CD4-positive, CD25-positive, alpha-beta regulatory T cell (primary cell): ENCODE data around the gene LCN15. TPM values are rescaled to one million over a fixed set of nuclear protein-coding genes. Genes with fewer than 3 reads are reported as not detected.
"Not testable (repeated sequence)": the region's sequence is repeated elsewhere in the genome, so short reads cannot be mapped to it uniquely, and the experiment has no call there.

Experiments used
- ATAC-seq, 2 donors: fragments of 150-1000 bp; cut with Tn5 transposase; one replicate each; pipeline ENCODE4 v1.10.0; 2021; ENCODE audit warnings: low read depth in 2 of 2, moderate number of reproducible peaks in 2 of 2, moderate library complexity in 1 of 2
- DNase-seq, 3 donors: peaks; one replicate each; pipeline versions ENCODE4 v3.0.0 to v3.0.0-alpha.2; 2012 to 2022; ENCODE audit warnings: mixed read lengths in 1 of 3
- H3K27ac ChIP-seq: one replicate; pipeline ENCODE4 v1.7.0; 2013; ENCODE audit warnings: mild to moderate bottlenecking, low read length; ENCODE audit not compliant: insufficient read depth, poor library complexity, severe bottlenecking
- H3K27me3 ChIP-seq: one replicate; pipeline ENCODE4 v1.7.0; 2013; ENCODE audit warnings: low read length; ENCODE audit not compliant: control insufficient read depth, insufficient read depth
- H3K36me3 ChIP-seq: one replicate; pipeline ENCODE4 v1.7.0; 2013; ENCODE audit warnings: mild to moderate bottlenecking, low read length, moderate library complexity; ENCODE audit not compliant: control insufficient read depth, insufficient read depth
- H3K4me1 ChIP-seq: 2 replicates; pipeline ENCODE4 v1.7.0; 2013; ENCODE audit warnings: mild to moderate bottlenecking, low read length; ENCODE audit not compliant: insufficient read depth, control insufficient read depth, poor library complexity, severe bottlenecking
- H3K4me3 ChIP-seq: one replicate; pipeline ENCODE4 v1.7.0; 2013; ENCODE audit warnings: low read depth, mild to moderate bottlenecking, low read length, moderate library complexity
- H3K9me3 ChIP-seq, 2 experiments: 1 replicate in 1 of 2; 2 replicates in 1 of 2; pipeline ENCODE4 v1.7.0; 2013; ENCODE audit warnings: low read length in 2 of 2, mild to moderate bottlenecking in 1 of 2, moderate library complexity in 1 of 2; ENCODE audit not compliant: control insufficient read depth in 2 of 2
- H3K27ac Mint-ChIP-seq, 3 donors: one replicate each; pipeline ENCODE4 v1.8.0; 2020 to 2022; ENCODE audit warnings: mild to moderate bottlenecking in 3 of 3, mixed read lengths in 3 of 3, moderate library complexity in 2 of 3
- H3K27me3 Mint-ChIP-seq: one replicate; pipeline ENCODE4 v1.8.0; 2022; ENCODE audit warnings: mild to moderate bottlenecking, mixed read lengths
- H3K36me3 Mint-ChIP-seq: one replicate; pipeline ENCODE4 v1.8.0; 2020; ENCODE audit warnings: mixed read lengths
- H3K4me1 Mint-ChIP-seq, 4 donors: one replicate each; pipeline ENCODE4 v1.8.0; 2020 to 2022; ENCODE audit warnings: mixed read lengths in 4 of 4, mild to moderate bottlenecking in 1 of 4
- H3K4me3 Mint-ChIP-seq, 4 donors: one replicate each; pipeline ENCODE4 v1.8.0; 2020 to 2022; ENCODE audit warnings: mild to moderate bottlenecking in 4 of 4, mixed read lengths in 4 of 4, moderate library complexity in 3 of 4
- H3K9me3 Mint-ChIP-seq, 7 donors: one replicate each; pipeline ENCODE4 v1.8.0; 2020 to 2022; ENCODE audit warnings: mixed read lengths in 7 of 7, mild to moderate bottlenecking in 3 of 7, moderate library complexity in 2 of 7
- polyA plus RNA-seq, 4 donors: library from polyadenylated mRNA; unstranded; fragments of 300-500 nt; fragmentation: Illumina TruSeq; gene quantifications; one replicate each; pipeline ENCODE4 v1.2.3, GENCODE V29; 2021
- total RNA-seq: library from RNA; stranded (reverse); gene quantifications from one replicate; pipeline ENCODE4 v1.2.3, GENCODE V29; 2022

The LCN15 gene
- total and polyA plus RNA-seq, 5 donors from 2014 or later: not detected

DNA sequence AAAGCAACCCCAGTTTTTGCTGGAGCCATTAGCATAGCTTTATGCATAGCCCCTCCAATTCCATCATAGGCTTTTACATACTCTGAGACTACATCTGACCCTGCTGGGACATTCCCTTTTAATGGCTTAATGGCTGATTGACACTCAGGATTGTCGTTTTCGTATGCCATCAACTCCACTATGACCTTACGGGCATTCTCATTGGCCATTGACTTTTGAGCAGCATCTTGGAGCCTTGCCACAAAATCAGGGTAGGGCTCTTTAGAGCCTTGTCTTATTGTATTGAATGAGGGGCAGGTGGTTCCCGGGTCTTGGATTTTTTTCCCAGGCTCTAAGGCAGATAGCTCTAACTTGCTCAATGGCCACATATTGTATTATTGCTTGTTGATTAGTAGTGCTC is 22.7 kb upstream of the LCN15 start:
- H3K27ac ChIP-seq, ATAC-seq, H3K27me3 ChIP-seq, H3K9me3 ChIP-seq, DNase-seq, H3K9me3 Mint-ChIP-seq, H3K4me3 ChIP-seq, H3K36me3 Mint-ChIP-seq, H3K36me3 ChIP-seq, H3K4me3 Mint-ChIP-seq, H3K27ac Mint-ChIP-seq: not testable (repeated sequence)
- peaks cover 5 to 22% (median 10%) of the 10 kb centered on the region in 4 donors for H3K4me1 Mint-ChIP-seq
- peaks cover 20% of the 10 kb centered on the region for H3K4me1 ChIP-seq
- peaks cover 18% of the 10 kb centered on the region for H3K27me3 Mint-ChIP-seq

DNA sequence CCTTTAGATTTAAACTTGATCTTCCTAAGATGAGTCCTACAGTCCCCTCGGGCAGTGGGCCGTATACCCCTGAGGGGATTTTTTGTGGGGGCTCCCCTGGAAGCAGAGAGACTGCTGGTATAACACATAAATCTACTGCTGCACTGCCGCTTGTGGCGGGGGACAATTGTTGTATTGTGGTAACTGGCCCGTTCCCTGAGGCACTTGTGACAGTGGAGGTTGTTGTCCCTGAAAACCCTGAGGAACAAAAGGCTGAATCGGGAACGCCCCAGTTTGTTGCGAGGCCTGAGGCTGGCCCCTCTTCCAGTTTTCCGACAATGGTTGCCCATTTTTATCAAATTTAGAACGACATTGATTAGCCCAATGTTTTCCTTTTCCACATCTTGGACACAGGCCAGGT is 22.1 kb upstream of the LCN15 start:
- Histone ChIP-seq H3K36me3 (no peaks in the 10 kb centered on the region), H3K9me3 (no peaks in the 10 kb centered on the region), H3K27ac (no peak overlapping the region), H3K27me3 (no peaks in the 10 kb centered on the region), H3K4me3 (no peak overlapping the region), H3K4me1 (peaks cover 14% of the 10 kb centered on the region)
- no peaks in the 10 kb centered on the region for H3K36me3 Mint-ChIP-seq
- no peak for DNase-seq
- H3K9me3 Mint-ChIP-seq: no peaks in the 10 kb centered on the region
- no peak overlapping the region for H3K4me3 Mint-ChIP-seq
- H3K27me3 Mint-ChIP-seq: peaks cover 19% of the 10 kb centered on the region
- H3K4me1 Mint-ChIP-seq: peaks cover 5 to 19% (median 10%) of the 10 kb centered on the region in 4 donors
- ATAC-seq: no peak
- H3K27ac Mint-ChIP-seq: no peak overlapping the region

DNA sequence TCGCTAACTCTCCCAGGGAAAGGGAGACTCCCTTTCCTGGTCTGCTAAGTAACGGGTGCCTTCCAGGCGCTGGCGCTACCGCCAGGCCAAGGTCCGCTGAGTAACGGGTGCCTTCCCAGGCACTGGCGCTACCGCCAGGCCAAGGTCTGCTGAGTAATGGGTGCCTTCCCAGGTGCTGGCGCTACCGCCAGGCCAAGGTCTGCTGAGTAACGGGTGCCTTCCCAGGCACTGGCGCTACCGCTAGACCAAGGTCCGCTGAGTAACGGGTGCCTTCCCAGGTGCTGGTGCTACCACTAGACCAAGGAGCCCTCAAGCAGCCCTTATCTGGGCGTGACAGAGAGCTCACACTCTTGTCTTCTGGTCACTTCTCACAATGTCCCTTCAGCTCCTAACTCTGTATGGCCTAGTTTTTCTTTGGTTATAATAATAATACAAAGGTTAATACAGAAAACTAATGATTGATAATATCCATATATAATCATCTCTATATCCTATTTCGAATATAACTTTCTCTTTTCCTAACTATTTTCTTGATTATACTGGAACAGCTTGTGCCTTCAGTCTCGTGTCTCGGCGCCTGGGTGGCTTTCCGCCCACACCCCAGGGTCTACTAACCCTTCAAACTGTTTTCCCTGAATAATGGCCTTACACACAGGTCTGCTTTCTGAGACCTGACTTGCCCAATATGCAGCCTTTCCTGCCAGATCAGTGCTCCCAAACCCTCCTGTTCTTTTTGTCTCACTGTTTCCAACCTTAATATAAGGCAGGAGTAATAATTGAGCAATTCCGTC is 21.4 kb upstream of the LCN15 start:
- H3K4me3 Mint-ChIP-seq, H3K36me3 ChIP-seq, DNase-seq, H3K9me3 Mint-ChIP-seq, H3K27me3 ChIP-seq, H3K36me3 Mint-ChIP-seq, H3K9me3 ChIP-seq, H3K4me3 ChIP-seq, H3K27ac ChIP-seq, ATAC-seq, H3K27ac Mint-ChIP-seq: not testable (repeated sequence)
- H3K4me1 ChIP-seq: peaks cover 12% of the 10 kb centered on the region
- Mint-ChIP-seq H3K27me3 (peaks cover 19% of the 10 kb centered on the region), H3K4me1 (peaks cover 5 to 14% (median 7%) of the 10 kb centered on the region in 4 donors)

DNA sequence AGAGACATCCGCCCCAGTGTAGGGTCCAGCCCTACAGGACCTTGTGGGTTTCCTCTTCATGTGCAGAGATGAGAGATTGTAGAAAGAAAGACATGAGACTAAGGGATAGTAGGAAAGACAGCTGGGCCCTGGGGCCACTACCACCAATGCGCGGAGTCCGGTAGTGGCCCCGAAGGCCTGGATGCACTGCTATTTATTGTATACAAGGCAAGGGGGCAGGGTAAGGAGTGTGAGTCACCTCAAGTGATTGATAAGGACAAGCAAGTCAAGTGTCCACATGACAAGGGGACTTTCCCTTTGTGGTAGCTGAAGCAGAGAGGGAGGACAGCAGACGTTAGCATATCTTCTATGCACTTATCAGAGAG is 20.7 kb upstream of the LCN15 start:
- ATAC-seq (peak in 1 of 2 donors; percentile 73), DNase-seq (peak in 2 of 3 donors; percentile 35 to 40)
- Histone ChIP-seq H3K27ac (no peak overlapping the region), H3K4me3 (no peak overlapping the region), H3K27me3 (no peaks in the 10 kb centered on the region), H3K4me1 (peaks cover 6% of the 10 kb centered on the region), H3K9me3 (no peaks in the 10 kb centered on the region), H3K36me3 (no peaks in the 10 kb centered on the region)
- Mint-ChIP-seq H3K4me3 (no peak overlapping the region), H3K4me1 (peaks cover 0 to 9% (median 6%) of the 10 kb centered on the region in 4 donors), H3K27ac (no peak overlapping the region), H3K36me3 (no peaks in the 10 kb centered on the region), H3K27me3 (peaks cover 19% of the 10 kb centered on the region), H3K9me3 (no peaks in the 10 kb centered on the region)

DNA sequence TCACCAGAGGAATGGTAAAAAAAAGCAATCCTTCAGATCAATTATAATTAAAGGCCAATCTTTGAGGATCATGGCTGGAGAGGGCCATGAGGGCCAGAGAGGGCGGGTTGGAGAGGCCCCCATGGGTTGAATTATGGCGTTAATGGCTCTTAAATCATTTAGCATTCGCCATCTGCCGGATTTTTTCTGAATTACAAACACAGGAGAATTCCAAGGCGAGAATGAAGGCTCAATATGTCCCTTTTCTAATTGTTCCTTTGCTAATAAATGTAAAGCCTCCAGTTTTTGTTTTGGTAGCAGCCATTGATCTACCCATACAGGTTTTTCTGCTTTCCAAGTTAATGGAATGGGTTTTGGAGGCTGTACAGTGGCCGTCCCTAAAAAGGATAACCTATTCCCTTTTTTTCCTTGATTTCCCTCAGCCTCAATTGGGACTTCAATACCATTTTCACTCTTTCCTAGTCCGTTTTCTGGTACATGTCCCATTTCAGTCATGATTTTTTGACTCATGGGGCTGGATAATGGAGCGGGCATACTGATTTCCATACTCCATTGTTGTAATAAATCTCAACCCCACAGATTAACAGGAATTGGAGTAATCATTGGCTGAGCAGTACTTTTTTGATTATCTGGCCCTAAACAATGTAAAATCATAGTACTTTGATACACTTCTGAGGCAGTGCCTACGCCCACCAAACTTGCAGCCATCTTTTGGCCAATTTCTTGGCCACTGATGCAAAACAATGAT is 20.1 kb upstream of the LCN15 start:
- no peaks in the 10 kb centered on the region for H3K36me3 Mint-ChIP-seq
- ATAC-seq: no peak
- no peaks in the 10 kb centered on the region for H3K9me3 Mint-ChIP-seq
- H3K36me3 ChIP-seq: no peaks in the 10 kb centered on the region
- no peak overlapping the region for H3K4me3 Mint-ChIP-seq
- peaks cover 23% of the 10 kb centered on the region for H3K27me3 Mint-ChIP-seq
- peaks cover 6% of the 10 kb centered on the region for H3K4me1 ChIP-seq
- H3K27ac ChIP-seq: no peak overlapping the region
- no peak overlapping the region for H3K27ac Mint-ChIP-seq
- no peaks in the 10 kb centered on the region for H3K9me3 ChIP-seq
- no peaks in the 10 kb centered on the region for H3K27me3 ChIP-seq
- H3K4me3 ChIP-seq: no peak overlapping the region
- peak in 1 of 3 donors; percentile 41 for DNase-seq
- peaks cover 0 to 9% (median 6%) of the 10 kb centered on the region in 4 donors for H3K4me1 Mint-ChIP-seq

- Mint-ChIP-seq H3K27ac (no peak overlapping the region), H3K4me3 (no peak overlapping the region), H3K27me3 (peaks cover 32% of the 10 kb centered on the region), H3K36me3 (no peaks in the 10 kb centered on the region), H3K4me1 (peaks cover 0 to 8% (median 1%) of the 10 kb centered on the region in 4 donors), H3K9me3 (peaks cover 0 to 2% (median 0%) of the 10 kb centered on the region in 7 donors)
- no peak for DNase-seq
- H3K9me3 ChIP-seq: no peaks in the 10 kb centered on the region
- no peak overlapping the region for H3K4me3 ChIP-seq
- H3K4me1 ChIP-seq: peaks cover 1% of the 10 kb centered on the region
- no peak for ATAC-seq
- H3K27ac ChIP-seq: no peak overlapping the region
- peaks cover 3% of the 10 kb centered on the region for H3K27me3 ChIP-seq
- no peaks in the 10 kb centered on the region for H3K36me3 ChIP-seq
Measured at GRCh38 chr9:136782452-136782851, 18.1 kb upstream of the LCN15 start.

DNA sequence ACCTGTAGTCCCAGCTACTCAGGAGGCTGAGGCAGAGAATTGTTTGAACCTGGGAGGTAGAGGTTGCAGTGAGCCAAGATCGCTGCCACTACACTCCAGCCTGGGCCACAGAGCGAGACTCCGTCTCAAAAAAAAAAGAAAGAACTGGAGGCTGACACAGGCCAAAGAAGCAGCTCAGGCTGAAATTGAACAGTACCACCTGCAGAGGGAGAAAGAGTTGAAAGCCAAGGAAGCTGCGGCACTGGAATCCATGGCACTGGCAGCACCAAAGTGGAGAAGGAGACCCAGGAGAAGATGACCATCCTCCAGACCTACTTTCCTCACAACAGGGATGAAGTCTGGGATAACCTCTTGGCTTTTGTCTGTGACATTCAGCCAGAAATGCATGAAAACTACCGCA is 15.5 kb upstream of the LCN15 start:
- Histone ChIP-seq H3K9me3 (no peaks in the 10 kb centered on the region), H3K27ac (no peak overlapping the region), H3K4me3 (no peak overlapping the region), H3K36me3 (no peaks in the 10 kb centered on the region), H3K27me3 (peaks cover 3% of the 10 kb centered on the region), H3K4me1 (no peaks in the 10 kb centered on the region)
- H3K36me3 Mint-ChIP-seq: no peaks in the 10 kb centered on the region
- H3K4me3 Mint-ChIP-seq: no peak overlapping the region
- ATAC-seq: no peak
- H3K9me3 Mint-ChIP-seq: peaks cover 0 to 3% (median 0%) of the 10 kb centered on the region in 7 donors
- peaks cover 25% of the 10 kb centered on the region for H3K27me3 Mint-ChIP-seq
- DNase-seq: no peak
- no peak overlapping the region for H3K27ac Mint-ChIP-seq
- H3K4me1 Mint-ChIP-seq: peaks cover 0 to 5% (median 0%) of the 10 kb centered on the region in 4 donors
